Hepatocyte (in vitro differentiated cells): Measurements from ENCODE around the gene DACT1.

Experiments
- EZH2phosphoT487 ChIP-seq: fragments of 200-600 bp; sonication (generic); IDR thresholded peaks from one replicate; pipeline ENCODE4 v1.6.1; 2018; ENCODE audit warnings: antibody characterized with exemption, mild to moderate bottlenecking, low read depth, moderate library complexity; ENCODE audit not compliant: unreplicated experiment, severe bottlenecking
- TF ChIP-seq, protein P1 (sequence below): fragments of 200-600 bp; sonication (generic); IDR thresholded peaks from 2 replicates; pipeline ENCODE4 v1.5.1; 2016; ENCODE audit warnings: antibody characterized with exemption, mild to moderate bottlenecking; ENCODE audit not compliant: poor library complexity

DNA sequence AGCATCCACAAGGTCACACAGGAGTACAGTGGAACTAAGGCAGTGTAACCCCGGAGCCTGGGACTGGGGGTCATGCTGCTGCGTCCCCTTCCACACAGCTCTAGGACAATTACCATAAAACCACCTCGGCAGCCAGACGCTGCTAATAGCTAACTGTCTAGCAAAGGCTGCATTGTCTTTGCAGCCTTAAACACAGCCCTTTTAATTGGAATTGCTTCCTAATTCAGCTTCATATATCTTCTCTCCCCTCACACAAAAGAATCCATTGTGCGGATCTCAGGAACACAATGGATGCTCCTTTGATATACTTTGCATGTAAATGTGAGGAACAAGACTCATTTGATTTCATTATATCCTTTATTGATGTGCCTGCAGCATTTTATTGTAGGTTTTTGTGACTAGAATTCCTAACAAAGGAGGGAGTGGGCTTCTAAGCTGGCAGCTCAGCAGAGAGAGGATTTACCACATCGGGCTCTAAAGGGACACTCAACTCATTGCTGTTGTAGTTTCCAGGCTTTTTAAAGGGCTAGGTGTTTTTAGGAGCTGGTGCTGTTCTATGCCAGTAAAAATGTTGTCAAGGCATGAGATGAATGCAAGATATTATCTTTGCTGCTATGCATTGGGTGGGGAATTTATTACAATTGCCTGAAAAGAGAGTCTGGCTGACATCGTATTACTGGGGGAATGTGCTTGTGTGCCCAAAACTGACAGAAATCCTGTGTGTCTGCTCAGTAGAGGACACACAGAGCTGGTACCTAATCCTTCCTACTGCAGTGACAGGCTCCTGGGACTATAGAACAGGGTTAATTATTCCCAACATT is 30.4 kb upstream of the DACT1 start:
- TF ChIP-seq, protein P1, sequence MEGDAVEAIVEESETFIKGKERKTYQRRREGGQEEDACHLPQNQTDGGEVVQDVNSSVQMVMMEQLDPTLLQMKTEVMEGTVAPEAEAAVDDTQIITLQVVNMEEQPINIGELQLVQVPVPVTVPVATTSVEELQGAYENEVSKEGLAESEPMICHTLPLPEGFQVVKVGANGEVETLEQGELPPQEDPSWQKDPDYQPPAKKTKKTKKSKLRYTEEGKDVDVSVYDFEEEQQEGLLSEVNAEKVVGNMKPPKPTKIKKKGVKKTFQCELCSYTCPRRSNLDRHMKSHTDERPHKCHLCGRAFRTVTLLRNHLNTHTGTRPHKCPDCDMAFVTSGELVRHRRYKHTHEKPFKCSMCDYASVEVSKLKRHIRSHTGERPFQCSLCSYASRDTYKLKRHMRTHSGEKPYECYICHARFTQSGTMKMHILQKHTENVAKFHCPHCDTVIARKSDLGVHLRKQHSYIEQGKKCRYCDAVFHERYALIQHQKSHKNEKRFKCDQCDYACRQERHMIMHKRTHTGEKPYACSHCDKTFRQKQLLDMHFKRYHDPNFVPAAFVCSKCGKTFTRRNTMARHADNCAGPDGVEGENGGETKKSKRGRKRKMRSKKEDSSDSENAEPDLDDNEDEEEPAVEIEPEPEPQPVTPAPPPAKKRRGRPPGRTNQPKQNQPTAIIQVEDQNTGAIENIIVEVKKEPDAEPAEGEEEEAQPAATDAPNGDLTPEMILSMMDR, result no peak
- no peak for TF ChIP-seq EZH2phosphoT487
